ENCODE measurements around the gene CASP3.

CASP3 gene

DNA sequence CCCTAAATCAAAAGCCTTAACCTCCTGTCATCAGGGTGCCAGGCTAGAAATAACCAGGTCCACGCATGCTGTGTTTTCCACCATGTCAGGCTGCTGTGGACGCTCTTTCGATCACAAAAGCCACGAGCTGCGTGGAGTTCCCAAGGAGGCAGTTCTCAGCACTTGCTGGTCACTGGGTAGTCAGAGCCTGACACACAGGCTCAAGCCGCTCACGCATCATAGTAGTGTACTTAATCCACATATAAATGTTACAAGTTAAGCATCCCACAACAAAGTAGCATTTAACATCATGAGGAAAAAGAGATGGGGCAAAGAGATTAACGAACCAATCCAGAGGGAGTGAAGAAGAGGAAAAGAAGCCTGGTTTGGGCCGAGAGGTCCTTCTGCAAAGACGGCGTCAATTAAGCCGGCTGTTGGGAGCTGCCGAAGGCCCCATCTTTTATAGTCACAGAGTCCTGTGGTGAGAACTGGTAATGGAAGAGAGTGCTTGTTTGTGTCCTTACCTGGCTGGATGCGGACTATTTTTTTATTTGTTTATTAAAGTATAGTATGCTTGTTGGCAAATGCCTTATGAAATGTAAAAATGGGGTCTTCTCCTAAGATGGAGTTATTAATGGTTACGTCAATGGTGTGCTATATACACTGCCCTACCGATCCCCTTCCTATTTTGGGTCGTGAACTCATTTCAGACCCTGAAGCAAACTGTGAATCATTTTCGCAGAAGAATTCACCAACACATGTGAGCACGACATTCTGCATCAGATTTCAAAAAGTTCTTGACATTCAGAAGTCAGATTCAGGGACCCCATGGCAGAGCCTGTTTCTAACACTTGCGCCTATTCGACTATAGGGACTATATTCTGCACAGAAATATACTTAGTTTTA is 966 bp upstream of the CASP3 start:
- H3K27ac Mint-ChIP-seq: peak overlapping the region; percentile 90
- peaks cover 33% of the 10 kb centered on the region for H3K36me3 Mint-ChIP-seq (ENCODE audit: low read depth)
- ATAC-seq: no peak
- DNase-seq: peak; percentile 33
- H3K27me3 Mint-ChIP-seq: no peaks in the 10 kb centered on the region
- H3K4me3 Mint-ChIP-seq: peak overlapping the region; percentile 97
- peaks cover 45% of the 10 kb centered on the region for H3K4me1 Mint-ChIP-seq
- no peaks in the 10 kb centered on the region for H3K9me3 Mint-ChIP-seq

DNA sequence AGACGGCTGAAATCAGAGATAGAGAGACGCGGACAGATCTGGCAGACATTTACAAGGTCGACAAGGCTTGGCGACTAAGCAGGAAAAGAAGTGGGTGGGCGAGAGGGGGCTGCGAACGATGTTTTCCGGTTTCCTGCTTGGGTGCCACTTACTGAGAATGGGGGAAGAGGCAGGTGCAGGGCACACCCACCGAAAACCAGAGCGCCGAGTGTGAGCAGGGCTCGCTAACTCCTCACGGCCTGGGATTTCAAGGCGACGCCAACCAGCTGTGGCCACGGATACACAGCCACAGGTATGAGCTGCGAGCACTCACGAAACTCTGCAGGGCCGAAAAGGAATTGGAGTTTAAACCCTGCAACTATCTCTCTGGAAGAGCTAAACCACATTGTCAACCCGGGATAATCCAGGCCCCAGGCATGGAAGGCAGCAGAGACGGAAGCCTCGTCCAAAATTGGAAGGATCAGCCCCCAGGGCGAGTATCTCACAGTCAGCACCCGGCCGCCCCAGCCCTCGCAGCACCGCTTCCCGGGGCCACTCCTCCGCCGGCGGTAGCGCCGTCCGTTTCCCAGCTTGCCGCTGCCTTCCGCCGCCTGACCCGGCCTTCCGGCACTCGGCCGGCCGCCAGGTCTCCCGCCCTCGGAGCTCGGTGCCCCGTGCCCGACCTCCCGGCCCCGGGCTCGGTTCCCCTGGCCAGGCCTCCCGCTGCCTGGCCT is 778 bp downstream of the CASP3 start:
- peaks cover 36% of the 10 kb centered on the region for H3K36me3 Mint-ChIP-seq (ENCODE audit: low read depth)
- DNase-seq (peak; percentile 52), ATAC-seq (peak; percentile 17)
- H3K27me3 Mint-ChIP-seq: no peaks in the 10 kb centered on the region
- H3K4me1 Mint-ChIP-seq: peaks cover 61% of the 10 kb centered on the region
- peak overlapping the region; percentile 84 for H3K27ac Mint-ChIP-seq
- H3K4me3 Mint-ChIP-seq: peak overlapping the region; percentile 97
- H3K9me3 Mint-ChIP-seq: no peaks in the 10 kb centered on the region

DNA sequence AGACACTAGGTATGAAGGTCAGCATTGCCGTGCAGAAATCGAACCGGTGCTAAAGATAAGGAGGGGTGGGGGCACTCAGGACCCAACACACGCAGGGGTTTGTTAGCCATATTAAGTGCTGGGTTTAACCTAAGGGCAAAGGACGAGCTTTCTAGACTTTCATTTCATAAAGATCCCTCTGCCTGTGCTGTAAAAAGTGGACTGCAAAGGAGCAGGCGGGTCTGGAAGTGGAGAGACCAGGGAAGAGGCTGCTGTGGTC is 1.3 kb downstream of the CASP3 start:
- peaks cover 61% of the 10 kb centered on the region for H3K4me1 Mint-ChIP-seq
- H3K27me3 Mint-ChIP-seq: no peaks in the 10 kb centered on the region
- peak overlapping the region; percentile 97 for H3K4me3 Mint-ChIP-seq
- peaks cover 38% of the 10 kb centered on the region for H3K36me3 Mint-ChIP-seq (ENCODE audit: low read depth)
- H3K9me3 Mint-ChIP-seq: no peaks in the 10 kb centered on the region
- DNase-seq: no peak
- H3K27ac Mint-ChIP-seq: peak overlapping the region; percentile 84
- no peak for ATAC-seq

DNA sequence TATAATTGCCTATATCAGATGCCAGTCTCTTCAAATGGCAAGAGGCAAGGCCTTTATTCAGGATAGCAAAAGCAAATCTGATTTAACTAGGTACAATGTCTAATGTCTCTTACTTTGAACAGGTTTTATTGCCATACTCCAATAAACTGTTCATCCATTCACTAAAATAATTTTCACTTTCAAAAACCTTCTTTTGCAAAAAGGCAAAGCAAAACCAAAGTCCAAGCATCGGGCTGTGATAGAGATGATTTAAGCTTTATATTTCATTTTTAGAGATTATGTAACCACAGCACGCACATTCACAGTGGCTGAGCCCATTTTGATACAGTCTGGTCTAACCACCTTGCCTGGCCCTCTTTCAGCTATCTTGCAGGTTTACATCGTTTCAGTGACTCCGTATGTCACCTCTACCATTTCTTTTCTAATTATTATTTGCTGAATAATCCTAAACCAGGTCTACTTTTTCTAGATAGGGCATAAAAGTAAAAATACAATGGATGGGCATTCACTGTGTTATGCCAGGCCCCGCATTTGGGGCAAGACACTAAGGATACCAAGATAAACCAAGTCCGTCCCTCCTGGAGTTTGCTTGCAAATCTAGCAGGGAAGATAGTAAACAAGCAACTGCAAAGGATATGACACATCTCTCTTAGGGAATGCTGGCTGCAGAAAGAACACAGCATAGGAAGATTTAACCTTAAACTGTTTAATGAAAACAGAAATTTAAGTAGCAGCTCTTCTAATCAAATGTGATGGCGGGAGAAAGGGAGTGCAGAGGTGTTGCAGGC is 1.8 kb downstream of the CASP3 start:
- no peak for DNase-seq
- H3K4me3 Mint-ChIP-seq: peak overlapping the region; percentile 97

DNA sequence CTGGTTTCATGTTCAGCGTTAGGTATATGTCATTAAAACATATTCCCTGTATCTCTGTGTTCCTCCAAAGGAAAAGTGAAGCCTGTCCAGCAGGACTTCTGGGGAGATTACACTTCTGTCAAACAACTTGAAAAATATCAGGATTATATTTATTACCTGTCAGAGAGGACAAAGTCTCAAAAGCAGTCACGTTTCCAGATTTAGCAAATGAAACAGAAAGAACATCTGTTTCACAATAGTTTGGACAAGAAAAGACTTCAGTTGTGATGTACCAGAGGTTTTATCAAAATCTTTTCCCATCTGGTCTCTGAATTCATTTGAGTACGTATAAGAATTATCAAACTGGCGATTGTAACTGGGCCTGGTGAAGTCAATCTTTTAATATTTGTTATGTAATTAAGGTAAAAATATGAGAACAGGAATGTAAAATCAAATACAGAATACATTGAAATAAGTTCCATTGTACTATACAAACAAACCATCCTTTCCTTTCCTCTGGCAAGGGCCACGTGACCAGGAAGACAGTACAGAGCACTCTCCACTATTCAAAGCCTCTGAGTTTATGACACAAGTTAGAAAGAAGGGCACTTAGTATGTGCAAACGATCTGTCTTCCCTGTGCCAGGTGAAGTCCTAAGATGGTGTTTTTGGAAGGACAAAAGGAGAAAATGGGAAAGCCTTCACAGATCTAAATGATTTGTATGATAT is 3.2 kb downstream of the CASP3 start:
- H3K27ac Mint-ChIP-seq: no peak overlapping the region

More for the DNA sequence above, 1.8 kb downstream of the CASP3 start:
- Mint-ChIP-seq H3K27me3 (no peaks in the 10 kb centered on the region), H3K4me1 (peaks cover 64% of the 10 kb centered on the region), H3K9me3 (no peaks in the 10 kb centered on the region), H3K36me3 (ENCODE audit: low read depth) (peaks cover 44% of the 10 kb centered on the region), H3K27ac (peak overlapping the region; percentile 84)
- no peak for ATAC-seq

DNA sequence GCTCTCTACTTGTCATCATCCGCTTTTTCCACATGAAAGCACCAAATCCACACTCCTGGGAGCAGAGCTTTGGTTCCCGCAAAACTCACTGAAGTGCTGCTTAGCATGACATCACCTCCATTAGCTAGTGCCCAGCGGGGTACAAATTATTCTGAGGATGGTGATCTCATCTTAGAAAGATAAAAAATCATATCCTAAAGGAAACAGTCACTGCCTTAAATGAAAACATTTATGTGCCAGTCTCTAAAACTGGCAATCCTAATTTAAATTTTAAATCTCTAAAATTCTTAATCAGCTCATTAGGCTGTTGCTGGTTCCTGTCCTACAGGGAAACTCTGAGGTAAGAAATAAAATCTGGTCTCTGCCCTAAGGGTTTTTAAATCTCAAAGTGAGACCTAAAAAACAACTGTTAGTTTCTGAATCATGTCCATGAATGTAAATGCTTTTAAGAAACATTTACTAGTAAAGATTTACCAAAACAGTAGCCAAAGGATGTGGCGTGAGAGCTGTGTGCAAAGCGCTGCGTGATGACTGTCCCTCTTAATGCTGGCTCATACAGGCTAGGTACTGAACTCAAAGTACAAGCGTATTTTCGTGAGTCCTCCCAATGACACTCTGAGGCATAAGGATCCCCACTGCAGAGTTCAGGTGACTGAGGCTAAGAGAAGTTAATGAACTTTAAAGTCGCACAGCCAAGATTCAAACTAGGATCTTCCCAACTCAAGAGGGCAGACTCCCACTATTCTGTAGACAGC is 4.5 kb downstream of the CASP3 start:
- no peak for DNase-seq
- no peak overlapping the region for H3K4me3 Mint-ChIP-seq
- no peak for ATAC-seq
- no peaks in the 10 kb centered on the region for H3K9me3 Mint-ChIP-seq
- H3K4me1 Mint-ChIP-seq: peaks cover 72% of the 10 kb centered on the region
- no peaks in the 10 kb centered on the region for H3K27me3 Mint-ChIP-seq
- H3K36me3 Mint-ChIP-seq (ENCODE audit: low read depth): peaks cover 54% of the 10 kb centered on the region
- no peak overlapping the region for H3K27ac Mint-ChIP-seq

More for the DNA sequence above, 3.2 kb downstream of the CASP3 start:
- peak overlapping the region; percentile 97 for H3K4me3 Mint-ChIP-seq
- peaks cover 72% of the 10 kb centered on the region for H3K4me1 Mint-ChIP-seq
- ATAC-seq (no peak), DNase-seq (no peak)
- peaks cover 54% of the 10 kb centered on the region for H3K36me3 Mint-ChIP-seq (ENCODE audit: low read depth)
- no peaks in the 10 kb centered on the region for H3K9me3 Mint-ChIP-seq
- no peaks in the 10 kb centered on the region for H3K27me3 Mint-ChIP-seq

DNA sequence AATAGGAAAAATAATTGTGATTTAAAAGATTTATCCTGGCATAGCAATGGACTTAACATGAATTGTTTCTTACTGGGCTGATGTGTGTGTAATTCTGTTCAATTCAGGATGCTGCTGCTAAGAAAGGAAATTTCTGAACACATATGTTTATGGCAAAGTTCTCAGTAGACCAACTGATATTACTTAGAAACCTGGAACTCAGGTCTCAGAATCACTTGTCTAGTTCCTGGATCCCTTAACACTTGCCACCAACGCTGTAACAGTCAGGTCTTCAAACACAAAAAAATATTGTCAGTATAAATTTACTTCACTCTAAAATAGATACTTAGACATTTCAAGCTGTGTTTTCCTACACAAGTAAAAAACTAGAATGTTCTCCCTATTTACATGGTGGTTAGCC is 5.5 kb downstream of the CASP3 start:
- H3K36me3 Mint-ChIP-seq (ENCODE audit: low read depth): peaks cover 62% of the 10 kb centered on the region
- no peaks in the 10 kb centered on the region for H3K9me3 Mint-ChIP-seq
- H3K4me3 Mint-ChIP-seq: no peak overlapping the region
- H3K27ac Mint-ChIP-seq: peak overlapping the region; percentile 25
- no peaks in the 10 kb centered on the region for H3K27me3 Mint-ChIP-seq
- ATAC-seq: no peak
- H3K4me1 Mint-ChIP-seq: peaks cover 79% of the 10 kb centered on the region
- DNase-seq: no peak

DNA sequence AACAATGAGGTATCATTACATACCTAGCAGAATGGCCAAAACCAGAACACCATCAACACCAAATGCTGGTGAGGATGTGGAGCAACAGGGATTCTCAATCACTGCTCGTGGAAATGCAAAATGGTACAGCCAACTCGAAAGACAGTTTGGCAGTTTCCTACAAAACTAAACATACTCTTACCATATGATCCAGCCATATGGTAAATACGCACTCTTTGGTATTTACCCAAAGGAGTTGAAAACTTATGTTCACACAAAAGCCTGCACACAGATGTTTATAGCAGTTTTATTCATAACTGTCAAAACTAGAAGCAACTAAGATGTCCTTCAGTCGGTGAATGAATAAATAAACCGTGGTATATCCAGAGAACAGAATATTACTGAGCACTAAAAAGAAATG is 7.8 kb downstream of the CASP3 start:
- H3K27me3 Mint-ChIP-seq: no peaks in the 10 kb centered on the region
- ATAC-seq: no peak
- H3K4me1 Mint-ChIP-seq: peaks cover 62% of the 10 kb centered on the region
- H3K27ac Mint-ChIP-seq: no peak overlapping the region
- peaks cover 66% of the 10 kb centered on the region for H3K36me3 Mint-ChIP-seq (ENCODE audit: low read depth)
- H3K9me3 Mint-ChIP-seq: no peaks in the 10 kb centered on the region
- DNase-seq: no peak
- H3K4me3 Mint-ChIP-seq: no peak overlapping the region

DNA sequence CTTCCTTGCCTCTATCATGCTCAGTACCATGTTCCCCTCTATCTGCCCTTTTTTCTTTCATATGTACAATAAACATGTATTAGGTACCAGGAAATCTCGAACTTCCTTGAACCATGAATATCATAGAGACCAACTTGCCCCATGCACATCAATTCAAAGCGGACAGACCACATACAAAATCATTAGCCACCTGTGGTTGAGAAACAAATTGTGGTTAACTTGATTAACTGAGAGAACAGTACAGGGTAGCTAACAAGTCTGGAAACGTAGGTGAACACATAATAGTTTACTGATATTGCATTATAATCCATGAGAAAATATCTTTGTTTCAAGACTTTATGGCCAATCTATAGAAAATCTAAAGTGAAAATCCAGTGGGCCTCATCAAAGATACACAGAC is 8.2 kb downstream of the CASP3 start:
- Mint-ChIP-seq H3K36me3 (ENCODE audit: low read depth) (peaks cover 65% of the 10 kb centered on the region), H3K4me1 (peaks cover 58% of the 10 kb centered on the region), H3K9me3 (no peaks in the 10 kb centered on the region), H3K27ac (no peak overlapping the region), H3K4me3 (no peak overlapping the region), H3K27me3 (no peaks in the 10 kb centered on the region)
- DNase-seq (no peak), ATAC-seq (no peak)

DNA sequence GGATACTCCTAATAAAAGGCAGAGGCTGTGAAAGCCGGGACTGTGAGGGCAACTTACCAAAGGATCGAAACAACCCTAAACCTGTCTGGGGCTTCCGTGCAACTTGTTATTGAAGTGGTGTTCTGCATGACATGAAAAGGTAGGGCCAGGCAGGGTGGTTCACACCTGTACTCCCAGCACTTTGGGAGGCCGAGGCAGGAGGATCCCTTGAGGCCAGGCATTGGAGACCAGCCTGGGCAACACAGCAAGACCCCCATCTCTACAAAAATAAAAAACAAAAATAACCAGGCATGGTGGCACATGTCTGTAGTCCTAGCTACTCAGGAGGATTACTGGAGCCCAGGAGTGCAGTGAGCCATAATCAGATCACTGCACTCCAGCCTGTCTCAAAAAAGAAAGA is 12.3 kb downstream of the CASP3 start:
- Mint-ChIP-seq H3K36me3 (ENCODE audit: low read depth) (peaks cover 65% of the 10 kb centered on the region), H3K4me3 (no peak overlapping the region), H3K4me1 (peaks cover 28% of the 10 kb centered on the region), H3K27ac (no peak overlapping the region), H3K27me3 (no peaks in the 10 kb centered on the region), H3K9me3 (no peaks in the 10 kb centered on the region)
- ATAC-seq (no peak), DNase-seq (no peak)

DNA sequence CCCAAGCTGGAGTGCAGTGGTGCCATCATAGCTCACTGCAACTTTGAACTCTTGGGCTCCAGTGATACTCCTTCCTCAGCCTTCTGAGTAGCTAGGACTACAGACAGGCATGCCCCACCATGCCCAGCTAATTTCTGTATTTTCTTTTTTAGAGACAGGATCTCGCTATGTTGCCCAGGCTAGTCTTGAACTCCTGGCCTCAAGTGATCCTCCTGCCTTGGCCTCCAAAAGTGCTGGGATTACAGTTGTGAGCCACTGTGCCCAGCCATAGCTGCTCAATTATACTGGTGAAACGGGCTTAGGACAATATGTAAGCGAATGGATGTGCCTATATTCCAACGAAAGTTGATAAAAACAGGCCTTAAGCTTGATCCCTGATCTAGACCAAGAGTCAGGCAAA is 13.1 kb downstream of the CASP3 start:
- H3K9me3 Mint-ChIP-seq: no peaks in the 10 kb centered on the region
- ATAC-seq (no peak), DNase-seq (no peak)
- H3K36me3 Mint-ChIP-seq (ENCODE audit: low read depth): peaks cover 63% of the 10 kb centered on the region
- H3K27ac Mint-ChIP-seq: no peak overlapping the region
- H3K27me3 Mint-ChIP-seq: no peaks in the 10 kb centered on the region
- no peak overlapping the region for H3K4me3 Mint-ChIP-seq
- peaks cover 22% of the 10 kb centered on the region for H3K4me1 Mint-ChIP-seq

DNA sequence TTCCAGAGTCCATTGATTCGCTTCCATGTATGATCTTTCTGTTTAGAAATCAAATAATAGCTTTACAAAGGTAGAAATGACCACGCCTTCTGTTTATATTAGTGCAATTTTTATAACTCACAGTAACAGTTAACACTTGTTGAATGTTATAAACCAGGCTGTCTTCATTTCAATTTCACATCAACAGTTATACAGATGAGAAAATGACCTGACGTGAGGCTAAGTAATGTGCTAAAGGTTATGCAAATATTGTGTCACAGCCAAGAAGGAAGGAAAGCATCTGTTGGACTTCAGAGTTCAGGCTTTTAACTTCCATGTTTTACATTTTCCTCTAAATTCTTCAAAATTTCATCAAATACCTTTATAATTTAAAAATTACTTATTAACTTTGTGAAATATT is 13.9 kb downstream of the CASP3 start:
- H3K4me1 Mint-ChIP-seq: peaks cover 17% of the 10 kb centered on the region
- ATAC-seq: no peak
- DNase-seq: no peak
- no peaks in the 10 kb centered on the region for H3K27me3 Mint-ChIP-seq
- peaks cover 64% of the 10 kb centered on the region for H3K36me3 Mint-ChIP-seq (ENCODE audit: low read depth)
- H3K4me3 Mint-ChIP-seq: no peak overlapping the region
- no peaks in the 10 kb centered on the region for H3K9me3 Mint-ChIP-seq
- no peak overlapping the region for H3K27ac Mint-ChIP-seq

DNA sequence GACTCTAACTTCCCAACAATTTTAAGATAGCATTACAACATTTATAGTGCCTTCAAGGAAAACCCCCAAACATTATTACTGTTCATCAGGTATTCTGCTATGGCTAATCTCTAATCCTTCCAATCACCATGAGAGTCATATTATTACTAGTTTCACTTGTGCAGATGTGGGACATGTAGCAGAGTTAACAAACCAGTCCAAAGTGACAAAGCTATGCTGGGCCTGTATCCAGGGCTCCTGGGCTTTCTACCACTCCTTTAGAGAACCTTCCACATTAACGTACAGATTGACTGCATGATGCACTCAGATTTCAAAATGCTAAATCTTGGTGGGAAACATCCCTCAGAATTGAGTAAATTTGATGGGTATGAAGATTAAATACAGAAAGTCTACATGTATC is 16.4 kb downstream of the CASP3 start:
- no peaks in the 10 kb centered on the region for H3K27me3 Mint-ChIP-seq
- H3K4me1 Mint-ChIP-seq: no peaks in the 10 kb centered on the region
- DNase-seq: no peak
- no peak for ATAC-seq
- peaks cover 65% of the 10 kb centered on the region for H3K36me3 Mint-ChIP-seq (ENCODE audit: low read depth)
- no peaks in the 10 kb centered on the region for H3K9me3 Mint-ChIP-seq
- H3K4me3 Mint-ChIP-seq: no peak overlapping the region
- no peak overlapping the region for H3K27ac Mint-ChIP-seq

DNA sequence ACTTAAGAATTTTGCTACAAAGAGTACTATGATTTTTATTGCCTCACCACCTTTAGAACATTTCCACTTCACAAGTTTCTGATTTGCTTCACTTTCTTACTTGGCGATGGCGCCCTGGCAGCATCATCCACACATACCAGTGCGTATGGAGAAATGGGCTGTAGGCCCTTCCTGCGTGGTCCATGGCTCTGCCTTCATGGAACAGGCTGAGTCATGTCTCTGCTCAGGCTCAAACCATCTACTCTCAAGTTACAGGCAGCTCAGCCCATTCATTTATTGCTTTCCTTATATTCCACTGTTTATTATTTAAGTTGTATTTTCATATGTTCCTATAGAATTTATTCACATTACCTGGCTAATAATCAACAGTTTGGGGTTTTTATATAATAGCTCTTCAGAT is 21.1 kb downstream of the CASP3 start:
- Mint-ChIP-seq H3K4me3 (no peak overlapping the region), H3K9me3 (no peaks in the 10 kb centered on the region), H3K27ac (no peak overlapping the region), H3K4me1 (peaks cover 24% of the 10 kb centered on the region), H3K36me3 (ENCODE audit: low read depth) (peaks cover 58% of the 10 kb centered on the region), H3K27me3 (no peaks in the 10 kb centered on the region)
- ATAC-seq (no peak), DNase-seq (no peak)
